Esophagus muscularis mucosa (tissue), 4 donors: ENCODE results near the gene PCF11.

ENCODE experiments used
- EP300 ChIP-seq: sonication (generic); formaldehyde crosslinking; IDR thresholded peaks from one replicate; pipeline ENCODE4 v1.6.1; 2017; ENCODE audit warnings: antibody characterized with exemption
- POLR2A ChIP-seq: fragments of 450-650 bp; IDR thresholded peaks from one replicate; pipeline ENCODE4 v1.6.1; 2017; ENCODE audit warnings: antibody characterized with exemption, moderate library complexity, mild to moderate bottlenecking, low read depth
- POLR2AphosphoS5 ChIP-seq, 2 donors: sonication (generic); formaldehyde crosslinking; IDR thresholded peaks; one replicate each; pipeline ENCODE4 v1.6.1; 2017; ENCODE audit warnings: antibody characterized with exemption in 2 of 2
- TF ChIP-seq, protein P1 (sequence below), 3 experiments: fragments of 200-600 bp in 2 of 3; fragments of 450-650 bp in 1 of 3; sonication (generic) in 2 of 3; IDR thresholded peaks; one replicate each; pipeline ENCODE4 v1.5.1; 2017 to 2019; ENCODE audit warnings: antibody characterized with exemption in 3 of 3, mild to moderate bottlenecking in 2 of 3, moderate library complexity in 1 of 3

DNA sequence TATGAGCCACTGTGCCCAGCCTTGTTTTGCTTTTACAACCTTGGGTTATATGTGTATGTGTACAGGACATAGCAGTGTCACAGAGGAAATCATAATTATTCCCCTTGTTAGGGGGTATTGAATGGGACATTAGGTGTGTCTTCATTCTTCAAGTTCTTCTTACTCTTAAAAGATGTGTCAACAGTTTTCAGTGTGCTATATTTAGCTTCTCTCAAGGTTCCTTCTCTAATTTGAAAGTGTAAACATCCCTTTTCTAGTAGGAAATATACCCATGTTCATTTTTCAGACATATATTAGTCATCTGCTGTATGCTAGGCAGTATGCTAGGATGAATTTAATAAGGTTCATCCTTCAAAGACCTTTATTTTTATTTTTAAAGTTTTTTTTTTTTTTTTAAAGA lies 17.1 kb downstream of the PCF11 start:
- TF ChIP-seq, protein P1, sequence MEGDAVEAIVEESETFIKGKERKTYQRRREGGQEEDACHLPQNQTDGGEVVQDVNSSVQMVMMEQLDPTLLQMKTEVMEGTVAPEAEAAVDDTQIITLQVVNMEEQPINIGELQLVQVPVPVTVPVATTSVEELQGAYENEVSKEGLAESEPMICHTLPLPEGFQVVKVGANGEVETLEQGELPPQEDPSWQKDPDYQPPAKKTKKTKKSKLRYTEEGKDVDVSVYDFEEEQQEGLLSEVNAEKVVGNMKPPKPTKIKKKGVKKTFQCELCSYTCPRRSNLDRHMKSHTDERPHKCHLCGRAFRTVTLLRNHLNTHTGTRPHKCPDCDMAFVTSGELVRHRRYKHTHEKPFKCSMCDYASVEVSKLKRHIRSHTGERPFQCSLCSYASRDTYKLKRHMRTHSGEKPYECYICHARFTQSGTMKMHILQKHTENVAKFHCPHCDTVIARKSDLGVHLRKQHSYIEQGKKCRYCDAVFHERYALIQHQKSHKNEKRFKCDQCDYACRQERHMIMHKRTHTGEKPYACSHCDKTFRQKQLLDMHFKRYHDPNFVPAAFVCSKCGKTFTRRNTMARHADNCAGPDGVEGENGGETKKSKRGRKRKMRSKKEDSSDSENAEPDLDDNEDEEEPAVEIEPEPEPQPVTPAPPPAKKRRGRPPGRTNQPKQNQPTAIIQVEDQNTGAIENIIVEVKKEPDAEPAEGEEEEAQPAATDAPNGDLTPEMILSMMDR (IDR thresholded peaks at IDR 0.05), result no peak
- no peak for TF ChIP-seq POLR2A
- no peak for TF ChIP-seq EP300
- TF ChIP-seq POLR2AphosphoS5 (IDR thresholded peaks at IDR 0.05), result no peak
